ENCODE data around the gene PTPN5. TPM values are rescaled to one million over a fixed set of nuclear protein-coding genes. Genes with fewer than 3 reads are reported as not detected.

The PTPN5 gene
- total RNA-seq, 1 experiment from 2014 or later, result not detected

GRCh38 chr11:18741783-18742182, 49.8 kb downstream of the PTPN5 start:
- H3K36me3 ChIP-seq (ENCODE audit: control insufficient read depth, insufficient read depth, low read length), result no peaks in the 10 kb centered on the region
- CTCF ChIA-PET, result interaction anchor here (0.7 kb wide), 1 partner anchor 14 kb away, joined by 3 read pairs; no protein-coding TSS in a partner anchor
- intact Hi-C loops (cut with micrococcal nuclease; ENCODE audit: unreplicated experiment) (no loop called here), in situ Hi-C loops (cut with HindIII; ENCODE audit: low pct_unique_long_range_greater_than_20kb, low sequenced_read_pairs) (no loop called here)
- no peak overlapping the region for H3K27ac ChIP-seq (ENCODE audit: low read length)
- DNase-seq (ENCODE audit: low read depth, low spot score) (no peak), ATAC-seq (no peak)
- H3K4me1 ChIP-seq (ENCODE audit: control insufficient read depth, insufficient read depth, low read length), result no peaks in the 10 kb centered on the region
- POLR2A ChIA-PET, result interaction anchor here (0.5 kb wide), 1 partner anchor 211 kb away, joined by 4 read pairs; no protein-coding TSS in a partner anchor
- no TSS peak for BruUV-seq (replicated peaks)
- TF ChIP-seq REST (IDR thresholded peaks at IDR 0.05; ENCODE audit: insufficient read depth in 1 of 2, low read depth in 2 of 2, low read length in 1 of 2) (no peak), POLR2AphosphoS5 (IDR thresholded peaks at IDR 0.05; ENCODE audit: low read depth, low read length) (no peak), SIN3A (IDR thresholded peaks at IDR 0.05; ENCODE audit: borderline replicate concordance, insufficient read depth, low read depth, low read length) (no peak), TCF7L2 (IDR thresholded peaks at IDR 0.05; ENCODE audit: low read depth, low read length) (no peak), CTCF (IDR thresholded peaks at IDR 0.05) (no peak)
- no peak overlapping the region for H3K4me3 ChIP-seq (ENCODE audit: low read depth in 2 of 2, low read length in 2 of 2)
- H3K27me3 ChIP-seq (ENCODE audit: control insufficient read depth, insufficient read depth, low read length), result no peaks in the 10 kb centered on the region; the same call in 1 of the 2 replicates
- no peaks in the 10 kb centered on the region for H3K9me3 ChIP-seq (ENCODE audit: control insufficient read depth, insufficient read depth, low read depth, low read length)

- in situ Hi-C loops (cut with HindIII; ENCODE audit: low pct_unique_long_range_greater_than_20kb, low sequenced_read_pairs) (no loop called here), intact Hi-C loops (cut with micrococcal nuclease; ENCODE audit: unreplicated experiment) (loop anchor here (10.0 kb wide), 1 partner anchor 195 kb away; no protein-coding TSS in a partner anchor)
- ChIA-PET POLR2A (no interaction called here), CTCF (no interaction called here)
- DNase-seq (ENCODE audit: low read depth, low spot score), result no peak
- TF ChIP-seq TCF7L2 (IDR thresholded peaks at IDR 0.05; ENCODE audit: low read depth, low read length) (no peak), REST (IDR thresholded peaks at IDR 0.05; ENCODE audit: insufficient read depth in 1 of 2, low read depth in 2 of 2, low read length in 1 of 2) (no peak), SIN3A (IDR thresholded peaks at IDR 0.05; ENCODE audit: borderline replicate concordance, insufficient read depth, low read depth, low read length) (no peak), POLR2AphosphoS5 (IDR thresholded peaks at IDR 0.05; ENCODE audit: low read depth, low read length) (no peak), CTCF (IDR thresholded peaks at IDR 0.05) (no peak)
- no peaks in the 10 kb centered on the region for H3K9me3 ChIP-seq (ENCODE audit: control insufficient read depth, insufficient read depth, low read depth, low read length)
- no peaks in the 10 kb centered on the region; the same call in 1 of the 2 replicates for H3K27me3 ChIP-seq (ENCODE audit: control insufficient read depth, insufficient read depth, low read length)
- ATAC-seq, result no peak
- no TSS peak for BruUV-seq (replicated peaks)
- no peak overlapping the region for H3K27ac ChIP-seq (ENCODE audit: low read length)
- H3K4me3 ChIP-seq (ENCODE audit: low read depth in 2 of 2, low read length in 2 of 2), result no peak overlapping the region
- no peaks in the 10 kb centered on the region for H3K4me1 ChIP-seq (ENCODE audit: control insufficient read depth, insufficient read depth, low read length)
- no peaks in the 10 kb centered on the region for H3K36me3 ChIP-seq (ENCODE audit: control insufficient read depth, insufficient read depth, low read length)
These were observed 51.9 kb downstream of the PTPN5 start for GRCh38 chr11:18739685-18740084.
